LHCN-M2 (cell line): ENCODE data around the gene TRAM2. TPM values are rescaled to one million over a fixed set of nuclear protein-coding genes. Genes with fewer than 3 reads are reported as not detected.
A peak's percentile ranks its signal among the peaks of the same experiment; 100 is the strongest.

Experiments used
- DNase-seq: peaks from one replicate; pipeline ENCODE4 v3.0.0-alpha.2; 2012; ENCODE audit warnings: low read depth
- total RNA-seq: library from RNA; depleted of rRNA; stranded (reverse); fragments of >200 nt; gene quantifications from 2 replicates; pipeline ENCODE4 v1.2.3, GENCODE V29; 2014

Gene TRAM2
- total RNA-seq, 1 experiment from 2014 or later, result 124 TPM

DNA sequence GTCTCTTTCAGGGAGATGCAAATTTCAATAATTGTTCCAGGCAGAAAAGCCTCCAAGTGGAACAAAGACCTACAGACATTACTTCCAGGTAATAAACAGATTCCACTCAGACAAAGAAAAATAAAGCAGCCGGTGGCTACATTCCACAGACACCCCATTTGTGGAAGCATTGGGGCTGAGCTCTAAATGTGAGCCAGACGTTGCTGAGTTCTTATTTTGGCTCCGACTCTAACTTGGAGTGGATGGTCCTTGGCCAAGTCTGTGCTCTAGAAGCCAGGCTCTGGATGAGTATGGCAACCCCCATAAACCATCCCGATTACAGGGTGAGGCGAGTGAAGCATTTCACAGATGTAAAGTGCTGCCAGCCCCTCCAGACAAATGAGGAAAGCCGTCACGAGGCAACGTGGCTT, 6.6 kb downstream of the TRAM2 start:
- no peak for DNase-seq

DNA sequence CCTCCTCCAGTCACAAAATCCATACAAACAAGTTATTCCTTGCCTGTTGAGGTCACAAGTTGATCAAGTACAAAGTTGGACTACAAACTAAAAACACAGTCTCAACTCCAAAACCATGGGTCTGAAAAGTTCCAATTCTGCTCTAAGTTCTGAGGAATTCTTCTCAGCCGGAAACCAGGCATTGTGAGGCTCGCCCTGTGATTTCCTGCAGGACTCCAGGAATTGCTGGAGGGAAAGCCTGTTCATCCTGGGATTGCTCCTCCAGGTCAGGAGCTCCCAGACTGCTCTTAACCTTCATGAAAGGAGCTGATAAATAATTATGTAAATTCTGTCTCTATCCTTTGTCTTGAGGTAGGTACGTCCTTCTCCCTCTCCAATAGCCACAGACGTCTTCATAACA, 8.5 kb downstream of the TRAM2 start:
- DNase-seq, result no peak

DNA sequence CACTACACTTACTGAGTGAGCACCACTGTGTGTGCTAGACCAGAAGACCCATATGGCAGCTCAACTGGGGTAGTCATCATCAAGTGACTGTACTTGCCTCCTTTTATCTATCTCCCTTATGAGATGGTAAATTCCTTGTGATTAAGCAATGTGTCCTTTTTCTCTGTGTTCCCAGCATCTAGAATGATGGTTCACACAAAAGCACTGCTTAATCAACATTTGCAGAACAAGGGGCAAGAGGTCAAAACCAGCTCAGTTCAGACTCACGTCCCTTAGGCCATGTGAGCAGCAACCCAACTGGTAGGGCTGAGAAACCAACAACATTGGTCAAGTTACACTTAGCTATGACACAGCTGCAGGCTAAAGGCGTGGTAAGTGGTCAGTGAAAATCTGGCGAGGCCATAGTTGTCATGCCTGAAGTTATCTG, 10.0 kb downstream of the TRAM2 start:
- DNase-seq, result peak; percentile 100

DNA sequence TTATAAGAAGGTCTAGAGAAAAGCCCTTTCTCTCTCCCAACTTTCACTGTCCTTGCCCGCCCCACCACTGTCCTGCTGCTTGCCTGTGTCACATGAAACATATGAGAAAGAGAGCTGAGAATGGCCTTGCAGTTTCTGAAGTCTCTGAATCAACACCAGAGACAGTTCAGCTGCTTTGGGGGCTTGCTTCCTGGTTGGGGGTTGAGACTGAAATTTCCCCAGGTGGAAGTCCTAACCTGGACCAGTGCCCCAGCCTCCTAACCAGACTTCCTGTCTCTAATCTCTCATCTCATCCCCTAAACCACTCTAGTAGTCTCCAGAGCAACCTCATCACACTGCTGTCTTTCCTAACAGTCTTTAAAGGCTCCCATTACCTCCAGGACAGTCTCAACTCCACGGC, 10.7 kb downstream of the TRAM2 start:
- DNase-seq, result no peak

DNA sequence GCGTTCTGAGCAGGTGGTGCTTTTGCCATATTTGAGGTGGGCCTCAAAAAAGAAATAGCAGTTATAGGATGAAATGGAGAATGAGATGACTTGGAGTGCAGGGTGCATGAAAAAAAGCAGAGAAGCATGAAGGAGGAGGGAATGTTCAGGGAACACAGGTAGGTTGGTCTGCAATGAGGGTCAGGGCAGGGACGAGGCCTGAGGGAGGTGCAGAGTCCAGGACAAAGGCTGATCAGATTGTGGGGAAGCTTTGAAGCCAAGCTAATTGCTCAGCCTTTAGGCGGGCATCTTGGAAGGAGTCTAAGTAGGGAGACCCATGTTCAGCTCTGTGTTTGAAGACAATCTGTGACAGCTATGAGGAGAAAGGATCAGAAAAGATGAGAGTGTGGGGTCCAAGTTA, 12.0 kb downstream of the TRAM2 start:
- no peak for DNase-seq

DNA sequence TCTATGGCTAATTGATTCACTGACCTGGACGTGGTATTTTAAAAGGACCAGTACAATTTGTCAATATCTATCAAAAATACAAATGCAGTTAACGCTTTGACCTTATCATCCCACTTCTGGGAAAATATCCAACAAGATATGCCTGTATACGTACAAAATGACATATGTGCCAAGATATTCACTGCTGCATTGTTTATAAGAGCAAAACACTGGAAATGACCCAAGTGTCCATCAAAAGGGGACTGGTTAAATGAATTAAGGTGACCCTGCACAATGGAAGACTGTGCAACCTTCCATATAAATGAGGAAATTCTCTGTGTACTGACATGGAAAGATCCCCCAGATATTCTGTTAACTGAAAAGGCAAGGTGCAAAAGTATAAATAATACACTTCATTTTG, 13.9 kb downstream of the TRAM2 start:
- DNase-seq, result no peak

DNA sequence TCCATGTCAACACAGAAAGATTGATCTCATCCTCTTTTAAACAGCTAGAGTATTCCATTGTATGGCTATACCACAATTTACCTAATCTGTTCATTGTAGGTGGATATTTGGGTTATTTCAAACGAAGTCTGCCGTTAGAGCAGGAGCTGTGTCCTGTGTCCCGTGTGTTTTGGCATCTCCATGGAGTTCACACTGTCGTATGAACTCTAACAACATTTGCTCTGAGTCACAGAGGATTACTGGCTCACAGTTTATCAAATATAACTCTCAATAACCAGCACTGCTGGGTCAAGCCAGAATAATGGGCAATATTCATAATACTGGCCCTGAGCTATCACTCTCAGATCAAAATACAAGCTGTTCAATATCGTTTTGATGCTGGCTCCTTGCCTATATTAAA, 16.4 kb downstream of the TRAM2 start:
- DNase-seq, result peak; percentile 76

DNA sequence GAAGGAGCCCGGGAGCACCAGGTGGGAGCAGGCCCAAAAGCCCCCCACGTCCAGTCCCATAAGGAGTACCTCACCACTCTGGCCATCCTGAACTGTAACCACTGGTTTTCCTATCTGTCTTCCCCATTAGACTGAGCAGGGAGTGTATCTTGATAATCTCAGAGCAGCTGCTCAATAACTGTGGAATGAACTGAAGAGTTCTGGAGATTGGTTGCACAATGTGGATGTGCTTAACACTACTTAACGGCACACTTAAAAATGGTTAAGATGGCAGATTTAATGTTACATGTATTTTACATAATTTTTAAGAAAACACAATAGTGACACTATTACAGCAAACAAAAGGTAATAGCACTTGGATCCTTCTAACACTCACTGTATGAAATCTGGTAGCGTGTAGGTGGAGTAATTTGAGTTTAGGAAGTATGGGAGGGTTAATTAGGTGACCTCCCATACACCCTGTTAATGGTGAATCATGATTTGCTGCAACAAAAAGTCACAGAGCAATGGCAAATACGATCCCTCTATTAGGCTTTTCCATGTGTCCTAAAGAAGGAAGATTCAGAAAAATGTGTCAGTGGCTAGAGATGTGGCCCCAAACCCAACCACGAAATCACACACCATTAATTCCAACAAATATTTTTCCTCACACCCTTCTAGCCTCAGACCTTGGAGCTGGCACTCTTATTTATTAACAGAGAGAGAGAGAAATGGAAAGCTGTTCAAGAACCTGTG, 18.4 kb downstream of the TRAM2 start:
- peak; percentile 70 for DNase-seq

DNA sequence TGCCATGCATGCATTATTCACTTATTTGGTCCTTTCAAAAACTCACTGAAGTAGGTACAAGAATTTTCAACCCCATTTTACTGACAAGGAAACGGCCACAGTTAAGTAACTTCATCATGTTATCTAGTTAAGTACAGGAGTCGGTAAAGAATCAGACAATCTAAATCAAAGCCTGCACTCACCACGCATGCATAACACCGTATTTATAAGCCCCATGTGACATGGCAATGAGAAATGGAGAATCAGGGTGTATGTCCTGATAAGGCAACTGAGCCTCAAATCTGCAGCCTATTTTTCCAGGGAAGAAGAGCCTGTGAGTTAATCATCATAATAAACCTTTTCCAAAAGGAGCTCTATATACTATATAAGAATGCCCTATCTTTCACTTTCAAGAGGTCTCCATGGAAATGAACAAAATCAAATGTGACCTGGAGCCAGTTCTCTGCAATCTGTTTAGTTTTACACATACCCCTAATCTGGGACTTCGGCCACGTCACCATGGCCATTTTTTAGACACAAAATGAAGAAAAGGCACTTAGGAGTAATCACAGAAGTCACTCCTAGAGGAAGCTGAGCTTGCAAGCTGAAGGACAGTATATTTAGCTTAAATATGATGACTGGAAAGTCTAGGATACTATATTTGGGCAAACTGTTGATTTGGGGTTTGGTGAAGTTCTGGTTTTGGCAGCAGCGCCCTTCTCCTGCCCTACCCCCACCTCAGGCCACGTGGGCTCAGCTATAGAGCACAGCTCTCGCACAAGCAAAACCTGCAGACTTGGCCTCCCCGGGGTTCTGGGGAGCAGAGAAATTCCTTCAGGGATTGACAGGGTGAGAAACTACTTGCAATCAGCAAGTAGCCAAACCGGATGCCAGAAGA, 19.2 kb downstream of the TRAM2 start:
- DNase-seq, result no peak

DNA sequence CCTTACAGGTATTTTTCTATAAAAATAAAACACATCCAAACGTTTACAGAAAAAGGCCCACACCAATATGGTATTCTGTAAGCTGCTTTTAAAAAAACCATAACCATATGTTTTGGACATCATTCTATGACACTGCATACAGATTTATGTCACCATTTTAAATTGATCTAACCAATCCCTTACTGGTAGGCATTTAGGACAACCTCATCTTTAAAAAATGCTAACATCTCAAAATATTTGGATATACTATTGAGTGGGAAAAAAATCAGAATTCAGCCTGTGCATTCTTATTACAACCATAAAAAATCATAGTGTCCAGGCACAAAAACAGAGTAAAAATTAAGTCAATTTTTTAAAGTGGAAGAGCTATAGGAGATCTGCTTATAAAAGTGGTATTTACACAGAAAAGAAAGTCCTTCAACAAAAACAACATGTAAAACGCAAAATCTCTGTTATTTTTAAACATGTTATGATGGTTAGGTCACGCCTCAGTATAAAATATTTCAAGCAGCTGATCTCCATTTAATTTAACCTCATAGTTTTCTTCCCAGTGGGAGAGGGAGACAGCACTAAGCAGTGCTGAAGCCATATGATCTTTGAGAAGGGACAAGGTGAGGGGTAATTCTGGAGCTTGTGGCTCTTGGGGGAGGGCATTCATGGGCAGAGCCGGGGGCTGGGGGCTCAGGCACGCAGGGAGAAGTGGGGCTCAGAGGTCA, 21.2 kb downstream of the TRAM2 start:
- no peak for DNase-seq

DNA sequence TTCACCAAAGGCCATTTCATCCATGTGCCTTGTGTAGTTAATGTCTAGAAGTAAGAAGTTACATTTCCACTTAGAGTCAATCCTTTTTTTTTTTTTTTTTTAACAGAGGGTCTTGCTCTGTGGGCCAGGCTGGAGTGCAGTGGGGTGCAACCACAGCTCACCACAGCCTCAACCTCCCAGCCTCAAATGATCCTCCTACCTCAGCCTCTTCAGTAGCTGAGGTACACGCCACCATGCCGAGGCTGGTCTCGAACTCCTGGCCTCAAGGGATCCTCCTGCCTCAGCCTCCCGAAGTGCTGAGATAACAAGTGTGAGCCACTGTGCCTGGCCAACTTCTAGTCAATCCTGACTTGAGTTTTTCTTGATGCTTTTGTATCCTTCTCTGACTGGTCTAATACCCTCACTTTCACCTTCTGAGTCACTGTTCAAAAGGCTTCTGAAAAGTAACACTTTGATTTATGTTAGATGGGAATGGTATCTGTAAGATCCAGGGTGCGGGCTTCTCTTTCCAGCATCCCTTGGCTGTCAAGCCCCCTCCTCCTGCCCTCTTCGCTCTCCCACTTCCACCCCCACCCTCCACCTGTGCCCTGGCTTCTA, 22.1 kb downstream of the TRAM2 start:
- DNase-seq, result no peak

DNA sequence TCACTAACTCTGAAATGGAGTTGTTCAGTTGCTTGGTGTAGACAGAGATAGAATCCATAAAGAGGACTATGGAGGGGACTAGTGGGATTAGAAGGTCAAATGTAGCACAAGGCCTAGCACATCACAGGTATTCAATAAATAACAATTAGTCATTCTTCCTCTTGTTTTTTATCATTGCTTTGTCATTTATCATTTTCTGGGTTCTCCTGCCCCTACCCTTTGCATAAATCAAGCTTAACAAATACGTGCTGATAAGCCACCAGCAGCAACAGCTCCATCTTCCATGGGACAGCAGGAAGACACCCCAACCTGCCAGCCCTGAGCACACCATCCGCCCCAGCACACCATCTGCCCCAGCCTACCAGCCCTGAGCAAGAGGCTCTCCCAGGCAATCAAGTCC, 23.1 kb downstream of the TRAM2 start:
- no peak for DNase-seq

DNA sequence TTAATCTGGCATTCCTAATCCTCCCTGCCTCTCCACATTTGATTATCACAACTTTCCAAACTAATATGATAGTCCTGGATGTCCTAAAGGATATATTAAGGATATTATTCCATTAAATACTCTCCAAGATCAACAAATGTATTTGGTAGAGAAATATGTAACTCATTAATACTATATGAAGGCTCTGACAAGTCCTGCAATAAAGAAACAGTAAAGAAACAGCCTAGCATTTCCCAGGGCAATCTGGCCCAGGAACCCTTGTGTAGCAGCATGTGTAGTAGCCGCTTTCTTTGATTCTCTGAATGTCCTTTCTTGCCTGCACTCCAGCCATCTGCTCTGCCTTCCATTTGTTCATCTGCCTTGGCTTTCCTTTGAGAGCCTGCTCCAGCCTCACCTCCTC, 23.7 kb downstream of the TRAM2 start:
- DNase-seq, result no peak

DNA sequence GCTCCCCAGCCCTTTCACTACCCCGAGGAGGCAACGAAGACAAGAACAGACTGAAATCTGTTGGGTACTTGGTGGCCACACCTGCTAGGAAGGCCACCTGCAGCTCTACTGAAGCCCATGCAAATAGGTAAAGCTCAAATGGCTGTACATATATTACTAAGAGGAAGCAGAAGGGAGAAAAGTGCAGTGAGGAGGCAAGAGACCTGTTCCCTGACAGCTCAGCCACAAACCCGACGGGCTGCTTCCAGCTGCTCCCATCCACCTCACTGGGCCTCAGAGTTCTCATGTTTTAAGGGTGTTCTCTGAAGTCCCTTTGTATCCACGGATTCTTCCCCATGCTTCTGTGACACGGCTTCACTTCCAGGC, 24.6 kb downstream of the TRAM2 start:
- DNase-seq, result peak; percentile 54

DNA sequence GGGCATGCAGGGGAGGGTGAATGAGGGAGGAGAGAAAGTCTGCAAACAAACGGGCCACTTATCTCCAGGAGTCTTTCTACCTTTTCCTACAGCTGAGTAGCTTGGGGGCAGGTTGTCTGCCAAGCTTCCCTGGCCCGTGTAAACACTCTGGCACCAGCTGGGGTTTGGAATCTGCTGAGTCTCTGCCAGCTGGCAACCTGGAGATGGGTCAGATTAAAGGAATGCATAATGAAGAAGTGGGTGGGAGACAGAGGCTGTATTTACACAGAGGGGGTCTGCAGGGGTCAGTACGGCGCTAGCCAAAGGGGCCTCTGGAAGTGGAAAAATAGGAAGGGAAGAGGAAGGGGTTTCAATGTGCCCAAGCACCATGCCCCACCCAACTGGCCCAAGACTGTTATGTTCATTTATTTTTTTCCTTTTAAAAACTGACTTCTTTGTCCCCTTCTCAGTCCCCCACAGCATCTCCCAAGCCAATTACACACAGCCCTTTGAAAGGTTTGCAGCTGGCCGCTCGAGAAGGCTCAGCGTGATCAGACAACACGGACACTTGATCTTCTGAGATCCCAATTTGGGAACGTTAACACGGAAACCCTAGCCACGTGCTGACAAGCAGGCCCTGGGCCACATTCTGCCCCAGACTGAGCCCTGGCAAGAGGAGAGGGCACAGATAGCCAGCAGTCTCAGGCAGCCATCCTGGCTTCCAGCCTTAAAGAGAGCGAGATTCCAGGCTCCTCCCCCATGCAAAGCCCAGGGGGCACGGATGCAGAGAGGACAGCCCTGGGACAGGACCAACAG, 25.2 kb downstream of the TRAM2 start:
- peak; percentile 86 for DNase-seq

DNA sequence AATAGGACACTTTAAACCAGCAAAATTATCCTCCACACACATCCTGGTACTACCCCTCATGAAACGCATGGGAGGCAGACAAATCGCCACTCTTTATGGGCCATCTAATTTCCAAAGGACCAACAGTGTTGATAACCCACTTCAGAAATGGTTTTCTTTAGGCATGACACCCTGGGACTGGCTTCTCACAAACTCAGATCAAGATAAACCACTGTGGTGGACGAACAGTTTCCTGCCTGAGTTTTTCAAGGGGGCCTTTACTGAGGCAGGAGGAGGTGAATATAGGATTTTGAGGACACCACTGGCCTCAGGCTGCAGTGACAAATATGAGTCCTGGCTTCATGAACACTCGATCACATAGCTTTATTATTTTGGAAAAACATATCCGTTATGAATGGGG, 26.0 kb downstream of the TRAM2 start:
- DNase-seq, result no peak

DNA sequence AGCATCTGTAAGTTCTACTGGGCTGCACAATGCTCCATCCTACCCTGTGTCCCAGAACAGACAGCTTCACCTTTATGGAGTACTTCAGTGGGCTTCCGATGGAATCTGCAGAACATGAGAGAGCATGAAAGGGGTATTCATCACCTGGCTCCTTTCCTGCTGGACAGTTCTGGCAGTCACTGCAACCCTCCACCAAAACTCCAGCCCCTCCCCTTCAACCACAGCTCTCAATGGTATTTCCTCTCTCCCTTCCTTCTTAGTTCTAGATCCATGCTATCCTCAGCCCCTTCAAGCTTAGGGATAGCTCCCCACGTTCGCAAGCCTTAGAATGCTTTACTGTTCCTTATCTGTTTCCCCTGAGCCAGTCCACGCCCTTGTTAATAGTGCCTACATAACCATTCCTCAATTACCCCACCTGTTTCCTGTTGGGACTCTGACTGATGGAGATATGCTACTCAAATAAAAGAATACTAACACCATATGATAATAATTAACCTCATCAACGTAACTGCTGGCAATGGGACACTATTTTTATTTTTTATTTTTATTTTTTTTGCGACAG, 26.8 kb downstream of the TRAM2 start:
- no peak for DNase-seq

DNA sequence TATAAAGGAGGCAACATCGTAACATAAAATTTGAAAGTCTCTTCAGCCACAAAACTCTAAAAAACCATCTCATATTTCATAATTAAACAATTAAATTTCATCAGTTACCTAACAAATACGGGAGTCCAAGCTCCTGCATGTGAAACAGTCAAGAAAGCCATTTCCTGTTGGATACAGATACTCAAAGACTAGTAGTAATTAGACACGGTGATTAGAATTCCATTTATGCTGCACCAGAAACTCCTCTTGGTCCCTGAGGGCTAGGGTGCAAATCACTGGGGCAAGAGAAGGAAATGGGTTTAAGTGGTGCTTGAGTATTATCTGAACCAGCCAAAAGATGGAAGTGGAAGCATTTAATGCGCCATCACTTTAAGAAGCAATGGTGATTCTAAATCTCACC, 27.4 kb downstream of the TRAM2 start:
- DNase-seq, result no peak

DNA sequence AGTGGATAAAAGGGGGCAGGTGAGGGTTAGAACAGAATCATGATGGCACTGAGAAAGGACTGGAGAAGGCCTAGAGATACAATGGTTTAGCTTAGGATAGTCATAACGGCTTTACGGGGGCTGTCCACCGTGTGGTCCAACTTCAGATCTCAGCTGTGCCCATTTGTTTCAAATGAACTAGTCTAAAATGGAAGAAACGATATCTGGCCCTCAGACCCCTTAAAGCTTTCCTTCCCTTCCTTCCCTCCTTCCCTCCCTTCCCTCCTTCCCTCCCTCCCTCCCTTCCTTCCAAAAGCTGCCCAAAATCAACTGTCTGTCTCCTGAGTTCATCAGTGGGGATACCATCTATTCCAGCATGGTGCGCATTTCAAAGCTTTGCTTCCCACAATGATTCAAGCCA, 27.9 kb downstream of the TRAM2 start:
- DNase-seq, result no peak

DNA sequence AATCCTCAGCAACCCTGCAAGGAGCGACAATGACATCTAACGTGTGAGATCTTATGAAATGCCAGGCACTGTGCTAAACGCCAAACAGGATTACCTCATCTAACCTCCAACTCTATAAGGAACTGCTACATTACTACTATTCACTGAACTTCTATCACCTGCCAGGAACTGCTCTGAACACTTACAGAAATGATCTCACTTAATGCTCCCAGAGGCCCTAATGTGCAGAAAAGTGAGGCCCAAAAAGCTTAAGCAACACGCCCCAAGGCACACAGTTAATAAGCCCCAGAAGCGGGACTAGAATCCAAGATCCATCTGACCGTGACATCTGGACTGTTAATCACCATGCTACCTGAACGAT, 28.5 kb downstream of the TRAM2 start:
- DNase-seq, result no peak
